Measurements from ENCODE around the gene C2orf76.

GRCh38 chr2:119280680-119281079 is 86.0 kb downstream of the C2orf76 start:
- no peak for TF ChIP-seq CTCF (IDR thresholded peaks at IDR 0.05; ENCODE audit: insufficient read depth, low read length)
- TF ChIP-seq POLR2AphosphoS5 (IDR thresholded peaks at IDR 0.05; ENCODE audit: low read depth): no peak
- TF ChIP-seq GABPA (IDR thresholded peaks at IDR 0.05; ENCODE audit: low read depth): no peak
- TF ChIP-seq SPI1 (IDR thresholded peaks at IDR 0.05; ENCODE audit: borderline replicate concordance, low read depth): no peak
- TF ChIP-seq REST (IDR thresholded peaks at IDR 0.05; ENCODE audit: insufficient replicate concordance, low read depth): no peak
